ENCODE data around the gene MAGEH1.

Gene MAGEH1

DNA sequence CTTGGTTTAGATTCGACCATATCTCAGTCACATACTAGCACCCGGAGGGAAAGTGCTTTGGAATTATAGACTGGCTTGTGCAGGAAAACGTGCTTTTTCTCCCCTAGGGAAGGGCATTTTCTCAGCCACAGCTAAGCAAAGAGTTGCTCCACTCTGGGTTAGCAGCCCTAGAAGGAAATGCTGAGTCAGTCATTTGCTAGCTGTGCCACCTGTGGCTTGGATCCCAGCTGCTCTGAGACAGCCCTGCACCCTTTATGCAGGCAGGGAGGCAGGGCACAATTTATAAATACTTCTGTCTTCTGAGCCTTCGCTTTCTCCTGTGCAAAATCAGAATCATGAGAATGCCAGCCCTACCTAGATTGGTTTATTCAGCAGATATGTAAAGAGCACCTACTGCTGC is 39.0 kb downstream of the MAGEH1 start:
- no peak for DNase-seq
